Adrenal gland (tissue), 12 donors: ENCODE measurements around the gene SPINT2. TPM values are rescaled to one million over a fixed set of nuclear protein-coding genes. Genes with fewer than 3 reads are reported as not detected.

Experiments
- DNase-seq, 7 donors: peaks; one replicate each; pipeline ENCODE4 v3.0.0-alpha.2; 2019 to 2020
- H3K27ac ChIP-seq, 5 donors: fragments of 200-600 bp; sonication (generic) in 4 of 5; 1 replicate in 3 of 5; 2 replicates in 2 of 5; pipeline versions ENCODE4 v1.5.1 to v1.8.0; 2016 to 2020; ENCODE audit warnings: mild to moderate bottlenecking in 1 of 5
- H3K27me3 ChIP-seq: fragments of 200-600 bp; 2 replicates; pipeline ENCODE4 v1.8.0; 2021
- H3K36me3 ChIP-seq, 2 donors: fragments of 200-600 bp; replicated peaks in 1 of 2; 1 replicate in 1 of 2; 2 replicates in 1 of 2; pipeline versions ENCODE4 v1.5.1 to v1.8.0; 2018 to 2022
- H3K4me1 ChIP-seq, 2 donors: fragments of 200-600 bp; replicated peaks in 1 of 2; 1 replicate in 1 of 2; 2 replicates in 1 of 2; pipeline versions ENCODE4 v1.5.1 to v1.8.0; 2018 to 2021
- H3K4me3 ChIP-seq, 4 donors: fragments of 200-600 bp; sonication (generic) in 3 of 4; one replicate each; pipeline ENCODE4 v1.5.1; 2016 to 2018
- H3K9me3 ChIP-seq, 3 donors: fragments of 200-600 bp; sonication (generic) in 1 of 3; replicated peaks in 1 of 3; 1 replicate in 2 of 3; 2 replicates in 1 of 3; pipeline versions ENCODE4 v1.5.1 to v1.8.0; 2016 to 2021
- POLR2A ChIP-seq, 2 donors: fragments of 450-650 bp; IDR thresholded peaks; one replicate each; pipeline ENCODE4 v1.6.1; 2017; ENCODE audit warnings: antibody characterized with exemption in 2 of 2, mild to moderate bottlenecking in 2 of 2, moderate library complexity in 1 of 2
- WGBS, 4 donors: extraction: QIAGEN DNeasy Blood & Tissue Kit in 2 of 4; methylation state at CpG; one replicate each; pipeline versions ENCODE4 v1.1.5 to v1.1.7; 2013 to 2017; 5-methylcytosine and 5-hydroxymethylcytosine counted together
- intact Hi-C, 2 donors: fragments of 100-400 bp; cut with DNase I; formaldehyde crosslinking; loops; one replicate each; pipeline versions ENCODE4 v1.14.1 to v1.15.0; 2022 to 2023
- polyA plus RNA-seq, 3 donors: library from polyadenylated mRNA; stranded (reverse); fragments of 200-250 nt in 2 of 3; fragments of 350-450 nt in 1 of 3; fragmentation: Illumina TruSeq in 1 of 3; extraction: RNeasy Lipid Tissue Mini Kit (QIAGEN cat#74804) in 1 of 3; gene quantifications; one replicate each; pipeline ENCODE4 v1.2.3, GENCODE V29; 2013 to 2014
- total RNA-seq, 9 donors: library from RNA; depleted of rRNA in 4 of 9; stranded (reverse); fragments of >200 nt in 4 of 9; fragments of 120-200 nt in 1 of 9; fragmentation: NEBNext Ultra II Directional in 1 of 9; extraction: Animal tissue kit (Norgen Biotek cat#: 25700) in 1 of 9; gene quantifications; one replicate each; pipeline versions ENCODE4 v1.1.0 to v1.2.4, GENCODE V29; 2013 to 2023
- TF ChIP-seq, protein P1 (sequence below), 6 experiments: fragments of 450-650 bp in 4 of 6; fragments of 200-600 bp in 2 of 6; sonication (generic) in 1 of 6; IDR thresholded peaks; 1 replicate in 5 of 6; 2 replicates in 1 of 6; pipeline versions ENCODE4 v1.5.1 to v1.8.0; 2016 to 2021; ENCODE audit warnings: antibody characterized with exemption in 6 of 6, mild to moderate bottlenecking in 2 of 6, moderate library complexity in 1 of 6
- donor health status: healthy with polysubstance abuse.
- donor health status: Bipolar disorder and iron deficiency.
- donor health status: DM: yes; HTN: yes; CAD: no.
- donor health status: DM: no; HTN: no; CAD: no.
- donor health status: DM: no; HTN: no; CAD: no.
- donor health status: DM: yes; HTN: yes; CAD: no.

The SPINT2 gene
- total and polyA plus RNA-seq, 12 donors, result 33.4 to 233 (median 68.8) TPM

DNA sequence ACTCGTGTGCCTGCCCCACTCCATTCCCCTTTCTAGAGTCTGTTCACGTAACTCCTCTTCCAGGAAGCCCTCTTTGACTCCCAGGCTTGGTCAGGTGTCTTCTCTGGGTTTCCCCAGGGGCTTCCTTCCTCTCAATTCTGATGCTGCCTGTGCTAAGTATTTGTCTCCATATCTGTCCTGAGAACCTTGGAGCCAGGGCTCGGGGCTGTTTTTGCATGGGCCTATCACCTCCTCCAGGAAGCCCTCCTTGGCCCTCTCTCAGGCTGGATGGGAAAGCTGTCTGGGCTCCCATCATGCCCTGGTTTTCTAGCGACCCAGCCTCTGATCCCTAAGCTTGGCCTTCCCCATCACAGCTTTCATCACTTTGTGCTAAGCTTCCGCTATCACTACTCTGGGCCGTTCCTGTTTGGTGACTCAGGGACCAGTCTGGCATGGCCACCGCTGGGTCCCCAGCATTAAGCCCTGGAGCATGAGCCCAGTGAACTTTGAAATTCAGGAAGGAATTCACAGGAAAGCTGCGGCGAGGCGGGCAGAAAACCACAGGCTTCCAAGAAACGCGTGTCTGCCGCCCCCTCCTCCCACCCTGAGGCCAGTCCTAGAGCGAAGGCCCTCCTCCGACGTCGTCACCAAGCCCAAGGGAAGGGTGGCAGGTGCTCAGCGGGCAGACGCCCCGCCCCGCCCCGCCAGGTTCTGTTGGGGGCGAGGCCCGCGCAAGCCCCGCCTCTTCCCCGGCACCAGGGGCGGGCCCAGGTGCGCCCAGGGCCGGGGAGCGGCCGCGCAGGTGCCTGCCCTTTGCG is 486 bp upstream of the SPINT2 start:
- peak overlapping the region in 4 of 5 donors; percentile 23 to 93 (median 72) for H3K27ac ChIP-seq
- TF ChIP-seq, protein P1, sequence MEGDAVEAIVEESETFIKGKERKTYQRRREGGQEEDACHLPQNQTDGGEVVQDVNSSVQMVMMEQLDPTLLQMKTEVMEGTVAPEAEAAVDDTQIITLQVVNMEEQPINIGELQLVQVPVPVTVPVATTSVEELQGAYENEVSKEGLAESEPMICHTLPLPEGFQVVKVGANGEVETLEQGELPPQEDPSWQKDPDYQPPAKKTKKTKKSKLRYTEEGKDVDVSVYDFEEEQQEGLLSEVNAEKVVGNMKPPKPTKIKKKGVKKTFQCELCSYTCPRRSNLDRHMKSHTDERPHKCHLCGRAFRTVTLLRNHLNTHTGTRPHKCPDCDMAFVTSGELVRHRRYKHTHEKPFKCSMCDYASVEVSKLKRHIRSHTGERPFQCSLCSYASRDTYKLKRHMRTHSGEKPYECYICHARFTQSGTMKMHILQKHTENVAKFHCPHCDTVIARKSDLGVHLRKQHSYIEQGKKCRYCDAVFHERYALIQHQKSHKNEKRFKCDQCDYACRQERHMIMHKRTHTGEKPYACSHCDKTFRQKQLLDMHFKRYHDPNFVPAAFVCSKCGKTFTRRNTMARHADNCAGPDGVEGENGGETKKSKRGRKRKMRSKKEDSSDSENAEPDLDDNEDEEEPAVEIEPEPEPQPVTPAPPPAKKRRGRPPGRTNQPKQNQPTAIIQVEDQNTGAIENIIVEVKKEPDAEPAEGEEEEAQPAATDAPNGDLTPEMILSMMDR (IDR thresholded peaks at IDR 0.05), result no peak
- no peak for TF ChIP-seq POLR2A (IDR thresholded peaks at IDR 0.05)
- peak overlapping the region in 2 of 4 donors; percentile 41 to 72 for H3K4me3 ChIP-seq
- 7 to 37% (median 21%) methylated on average over 6 to 34 of the region's 34 CpGs for WGBS, 4 donors
- no peaks in the 10 kb centered on the region for H3K36me3 ChIP-seq
- peaks cover 11 to 27% of the 10 kb centered on the region in 2 donors for H3K4me1 ChIP-seq
- peak; percentile 51 to 78 (median 74) for DNase-seq
- intact Hi-C loops, result no loop called here
- no peaks in the 10 kb centered on the region for H3K27me3 ChIP-seq
- H3K9me3 ChIP-seq, result no peaks in the 10 kb centered on the region

DNA sequence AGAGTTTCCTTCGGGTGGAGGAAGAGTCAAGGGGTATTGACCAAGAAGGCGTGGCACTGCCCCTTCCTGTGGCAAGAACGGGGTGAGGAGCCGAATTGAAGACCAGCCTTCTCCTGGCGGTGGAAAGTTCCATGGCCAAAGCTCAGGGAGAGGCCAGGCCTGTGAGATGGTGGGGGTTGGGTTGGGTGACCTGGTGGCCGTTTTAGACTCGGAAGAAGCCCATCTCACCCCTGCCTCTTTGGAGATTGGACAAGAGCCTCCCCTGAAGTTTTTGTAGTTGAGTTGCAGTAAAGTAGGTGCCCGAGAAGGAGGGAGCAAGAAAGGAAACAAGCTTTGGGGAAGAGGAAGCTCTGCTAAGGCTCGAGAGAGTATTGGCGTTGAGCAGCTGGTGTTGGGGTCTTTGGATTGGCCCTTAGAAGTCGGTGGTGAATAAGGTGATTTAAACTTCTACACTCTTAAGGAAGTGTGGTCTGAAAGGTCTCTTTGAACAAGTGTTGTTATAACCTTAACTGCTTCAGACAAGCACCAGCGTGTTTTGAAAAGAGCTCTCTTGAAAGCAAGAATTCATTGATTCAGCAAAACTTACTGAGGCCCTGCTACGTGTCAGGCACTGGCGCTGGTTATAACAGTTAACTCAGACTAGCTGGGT is 964 bp downstream of the SPINT2 start:
- Histone ChIP-seq H3K4me1 (peaks cover 11 to 32% of the 10 kb centered on the region in 2 donors), H3K4me3 (peak overlapping the region in 2 of 4 donors; percentile 41 to 72), H3K36me3 (no peaks in the 10 kb centered on the region), H3K9me3 (no peaks in the 10 kb centered on the region), H3K27ac (peak overlapping the region in 4 of 5 donors; percentile 23 to 93 (median 72)), H3K27me3 (no peaks in the 10 kb centered on the region)
- intact Hi-C loops, result no loop called here
- DNase-seq, result no peak
- WGBS, 4 donors, result 58 to 68% (median 65%) methylated on average over 14 of the region's 14 CpGs
- TF ChIP-seq, protein P1 (IDR thresholded peaks at IDR 0.05), result no peak
- no peak for TF ChIP-seq POLR2A (IDR thresholded peaks at IDR 0.05)

DNA sequence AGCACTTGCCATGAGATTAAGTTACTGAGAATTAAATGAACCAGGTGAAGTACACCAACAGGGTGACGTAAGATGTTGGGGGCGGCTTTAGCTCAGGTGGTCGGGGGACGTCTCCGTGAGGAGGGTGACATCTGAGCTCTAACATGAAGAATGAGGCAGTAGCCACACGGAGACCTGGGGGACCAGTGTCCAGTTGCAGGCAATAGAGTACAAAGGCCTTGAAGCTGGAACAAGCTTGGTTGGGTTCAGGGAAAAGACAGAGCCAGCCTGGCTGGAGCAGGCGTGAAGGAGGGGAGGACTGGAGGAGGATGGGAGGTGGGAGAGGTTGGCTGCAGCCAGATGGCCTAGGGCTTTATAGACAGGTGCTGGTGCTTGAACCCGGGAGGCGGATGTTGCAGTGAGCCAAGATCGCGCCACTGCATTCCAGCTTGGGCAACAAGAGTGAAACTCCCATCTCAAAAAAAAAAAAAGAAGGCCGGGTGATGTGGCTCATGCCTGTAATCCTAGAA is 1.6 kb downstream of the SPINT2 start:
- intact Hi-C loops, result no loop called here
- WGBS, 4 donors, result 83 to 89% (median 86%) methylated on average over 12 of the region's 12 CpGs

More for the DNA sequence above, 1.6 kb downstream of the SPINT2 start:
- H3K27ac ChIP-seq, result peak overlapping the region in 2 of 5 donors; percentile 85 to 93
- no peaks in the 10 kb centered on the region for H3K27me3 ChIP-seq
- H3K4me1 ChIP-seq, result peaks cover 11 to 38% of the 10 kb centered on the region in 2 donors
- H3K4me3 ChIP-seq, result no peak overlapping the region
- no peak for DNase-seq
- H3K36me3 ChIP-seq, result no peaks in the 10 kb centered on the region
- TF ChIP-seq, protein P1 (IDR thresholded peaks at IDR 0.05), result no peak
- no peak for TF ChIP-seq POLR2A (IDR thresholded peaks at IDR 0.05)
- no peaks in the 10 kb centered on the region for H3K9me3 ChIP-seq
